Astrocyte of the cerebellum (primary cell): ENCODE results near the gene XCR1.

ENCODE experiments used
- DNase-seq: peaks from one replicate; pipeline ENCODE4 v3.0.0-alpha.2; 2011; ENCODE audit warnings: low read depth
- H3K4me3 ChIP-seq: 2 replicates; pipeline ENCODE4 v1.5.1; 2011; ENCODE audit warnings: mild to moderate bottlenecking, low read depth, low read length, moderate library complexity
- CTCF ChIP-seq: IDR thresholded peaks from 2 replicates; pipeline ENCODE4 v1.5.1; 2012; ENCODE audit warnings: low read length, low read depth, moderate library complexity, mild to moderate bottlenecking; ENCODE audit errors: missing control alignments
- in situ Hi-C: cut with HindIII; loops from 2 replicates; pipeline ENCODE4 v1.10.0; 2017; ENCODE audit warnings: low sequenced_read_pairs

Gene XCR1

DNA sequence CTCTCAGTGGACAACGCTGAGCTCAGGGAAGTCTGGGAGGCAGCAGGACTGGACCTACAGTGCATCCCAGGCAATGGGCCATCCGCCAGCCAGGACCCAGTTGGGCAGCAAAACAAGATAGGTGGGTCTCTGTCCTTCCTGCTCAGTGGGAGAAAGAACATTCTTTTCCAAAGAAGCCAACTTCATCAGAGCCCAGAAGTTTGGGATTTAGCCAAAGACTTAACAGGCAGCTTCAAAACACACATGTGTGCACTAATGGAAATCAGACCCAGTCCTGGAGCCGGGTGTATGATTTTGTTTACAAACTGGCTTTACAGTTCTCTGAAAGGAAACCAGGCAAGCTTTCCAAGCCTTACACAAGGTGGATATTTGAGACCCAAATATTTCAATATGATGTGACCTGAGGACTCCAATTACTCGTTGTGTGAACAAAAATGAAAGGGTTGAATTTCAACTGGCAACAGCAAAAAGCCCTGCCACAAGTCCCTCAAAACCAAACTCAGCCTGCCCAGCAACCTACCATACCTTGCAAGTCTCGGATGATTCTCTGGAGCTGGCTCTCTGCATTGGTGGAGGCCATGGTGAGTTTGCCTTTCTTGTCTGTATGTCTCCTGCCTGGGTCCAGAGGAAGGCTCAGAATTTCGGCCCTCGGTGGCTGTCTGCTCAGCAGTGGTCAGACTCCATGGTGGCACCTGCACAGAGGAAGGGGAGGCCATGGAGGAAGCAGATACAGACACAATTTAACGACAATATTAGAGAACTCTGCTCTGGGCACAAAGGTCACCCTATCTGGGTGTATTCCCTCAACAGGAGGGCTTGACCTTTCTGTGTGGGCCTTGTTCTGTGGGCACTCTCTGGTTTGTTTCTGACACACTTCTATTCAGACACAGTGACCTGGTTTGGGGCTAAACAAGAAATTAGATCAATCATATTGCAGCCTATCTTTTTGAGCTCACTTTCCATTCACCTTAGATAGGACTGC lies 42.7 kb downstream of the XCR1 start:
- H3K4me3 ChIP-seq = no peak overlapping the region
- DNase-seq = no peak
- TF ChIP-seq CTCF = no peak
- in situ Hi-C loops = loop anchor here (5.0 kb wide), 1 partner anchor 93 kb away; no protein-coding TSS in a partner anchor

GRCh38 chr3:45983770-45984169 lies 43.5 kb downstream of the XCR1 start:
- DNase-seq = no peak
- no peak overlapping the region for H3K4me3 ChIP-seq
- TF ChIP-seq CTCF = no peak
- in situ Hi-C loops = loop anchor here (5.0 kb wide), 1 partner anchor 94 kb away; no protein-coding TSS in a partner anchor

GRCh38 chr3:45981346-45982074 lies 45.8 kb downstream of the XCR1 start:
- DNase-seq = no peak
- no peak for TF ChIP-seq CTCF
- H3K4me3 ChIP-seq = no peak overlapping the region
- in situ Hi-C loops = loop anchor here (5.0 kb wide), 1 partner anchor 96 kb away; no protein-coding TSS in a partner anchor

DNA sequence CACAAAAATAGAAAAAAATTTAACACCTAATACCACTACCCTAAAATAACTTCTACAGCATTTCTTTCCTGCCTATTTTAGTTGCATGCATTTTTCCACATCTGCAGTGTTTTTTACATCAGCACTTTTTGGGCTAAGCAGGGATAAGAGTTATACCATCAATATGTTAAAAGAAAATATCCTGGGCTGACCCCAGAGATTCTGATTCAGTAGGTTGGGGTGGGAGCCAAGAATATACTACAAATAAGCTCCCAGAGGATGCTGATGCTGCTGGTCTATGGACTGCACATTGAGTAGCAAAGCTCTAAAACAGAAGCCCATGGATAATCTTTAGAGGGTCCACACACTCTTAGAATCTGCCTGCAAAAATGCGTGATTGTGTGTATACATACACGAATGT lies 46.5 kb downstream of the XCR1 start:
- DNase-seq = no peak
- in situ Hi-C loops = loop anchor here (5.0 kb wide), 1 partner anchor 96 kb away; no protein-coding TSS in a partner anchor

GRCh38 chr3:45980229-45980813 lies 47.0 kb downstream of the XCR1 start:
- in situ Hi-C loops = loop anchor here (5.0 kb wide), 1 partner anchor 97 kb away; no protein-coding TSS in a partner anchor
- H3K4me3 ChIP-seq = no peak overlapping the region
- no peak for TF ChIP-seq CTCF
- no peak for DNase-seq

More for the DNA sequence above, 46.5 kb downstream of the XCR1 start:
- no peak for TF ChIP-seq CTCF
- no peak overlapping the region for H3K4me3 ChIP-seq

DNA sequence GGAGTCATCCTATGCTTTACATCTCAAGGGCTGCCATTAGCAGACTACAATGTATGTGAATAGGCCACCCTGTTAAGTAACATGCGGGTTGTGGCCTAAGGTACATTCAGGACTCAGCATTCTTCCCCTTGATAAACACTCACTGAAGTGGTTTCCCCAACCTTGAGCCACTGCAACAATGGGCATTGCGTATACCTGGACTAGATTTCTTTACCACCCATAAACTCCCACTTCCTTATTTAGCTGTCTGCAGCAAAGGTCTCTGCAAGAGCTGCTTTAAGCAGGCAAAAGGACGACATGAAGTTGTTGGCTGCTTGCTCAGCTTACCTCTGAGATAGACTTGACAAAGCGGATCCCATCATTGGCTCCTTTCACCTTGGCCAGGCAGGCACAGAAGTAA lies 47.9 kb downstream of the XCR1 start:
- in situ Hi-C loops = no loop called here
- TF ChIP-seq CTCF = no peak
- H3K4me3 ChIP-seq = no peak overlapping the region
- no peak for DNase-seq
